HepG2 (cell line): ENCODE results near the gene TXNRD3. TPM values are rescaled to one million over a fixed set of nuclear protein-coding genes. Genes with fewer than 3 reads are reported as not detected.
A peak's percentile ranks its signal among the peaks of the same experiment; 100 is the strongest.

Source experiments
- FOXP1 ChIP-seq, 2 experiments: fragments of 450-650 bp in 1 of 2; IDR thresholded peaks; 2 replicates each; pipeline ENCODE4 v1.6.1; 2017 to 2018; ENCODE audit warnings: antibody characterized with exemption in 1 of 2
- HCFC1 ChIP-seq: fragments of 150-350 bp; IDR thresholded peaks from 2 replicates; pipeline ENCODE4 v1.6.1; 2014; ENCODE audit warnings: low read depth, low read length
- MATR3 ChIP-seq: sonication (generic); formaldehyde crosslinking; IDR thresholded peaks from 2 replicates; pipeline ENCODE4 v1.4.0; 2020; ENCODE audit warnings: missing genetic modification reagents
- PPARG ChIP-seq: conservative IDR thresholded peaks from 2 replicates; pipeline ENCODE4 v1.6.1; 2016; ENCODE audit warnings: missing biosample characterization, missing genetic modification reagents
- SAP130 ChIP-seq: IDR thresholded peaks from 2 replicates; pipeline ENCODE4 v1.6.1; 2016; ENCODE audit warnings: low read depth
- TARDBP ChIP-seq: sonication (generic); formaldehyde crosslinking; IDR thresholded peaks from 2 replicates; pipeline ENCODE4 v1.8.0; 2022; ENCODE audit warnings: mild to moderate bottlenecking, missing genetic modification reagents
- ZFP1 ChIP-seq: IDR thresholded peaks from 2 replicates; pipeline ENCODE4 v1.6.1; 2016
- ZNF232 ChIP-seq: sonication (generic); formaldehyde crosslinking; IDR thresholded peaks from 2 replicates; pipeline ENCODE4 v1.4.0; 2020; ENCODE audit warnings: missing genetic modification reagents, borderline replicate concordance
- ZNF451 ChIP-seq: sonication (generic); formaldehyde crosslinking; IDR thresholded peaks from 2 replicates; pipeline ENCODE4 v1.5.0; 2020; ENCODE audit warnings: mild to moderate bottlenecking, missing genetic modification reagents
- ZNF564 ChIP-seq: sonication (generic); formaldehyde crosslinking; IDR thresholded peaks from 2 replicates; pipeline ENCODE4 v1.8.1; 2023; ENCODE audit warnings: mild to moderate bottlenecking, missing genetic modification reagents
- ZNF607 ChIP-seq: sonication (generic); formaldehyde crosslinking; IDR thresholded peaks from 2 replicates; pipeline ENCODE4 v1.5.1; 2020; ENCODE audit warnings: missing genetic modification reagents, mild to moderate bottlenecking, borderline replicate concordance
- ZNF678 ChIP-seq: sonication (generic); formaldehyde crosslinking; IDR thresholded peaks from 2 replicates; pipeline ENCODE4 v1.4.0; 2020; ENCODE audit warnings: mild to moderate bottlenecking, missing genetic modification reagents
- ZNF775 ChIP-seq: sonication (generic); formaldehyde crosslinking; IDR thresholded peaks from 2 replicates; pipeline ENCODE4 v1.4.0; 2020; ENCODE audit warnings: missing genetic modification reagents, mild to moderate bottlenecking, moderate library complexity, borderline replicate concordance
- polyA plus RNA-seq, 8 experiments: library from polyadenylated mRNA; depleted of rRNA in 3 of 8; stranded (reverse) in 7 of 8; unstranded in 1 of 8; fragments of >200 nt; fragmentation: Illumina TruSeq in 4 of 8; extraction: Trizol in 4 of 8; gene quantifications; 2 replicates each; pipeline versions ENCODE4 v1.2.1 to v1.2.3, GENCODE V29; 2011 to 2016; ENCODE audit warnings: low read depth in 4 of 8, missing spikeins in 1 of 8, mixed read lengths in 1 of 8; ENCODE audit not compliant: insufficient read depth in 1 of 8
- total RNA-seq, 5 experiments: library from RNA; depleted of rRNA; stranded (reverse); fragments of >200 nt; fragmentation: Illumina TruSeq; extraction: Trizol; gene quantifications; 2 replicates each; pipeline ENCODE4 v1.2.3, GENCODE V29; 2016; ENCODE audit warnings: low read depth in 1 of 5
- TF ChIP-seq, protein P1 (sequence below): sonication (generic); formaldehyde crosslinking; IDR thresholded peaks from 2 replicates; pipeline ENCODE4 v1.4.0; 2020; ENCODE audit warnings: missing genetic modification reagents, borderline replicate concordance
- TF ChIP-seq, protein P2 (sequence below): sonication (generic); formaldehyde crosslinking; IDR thresholded peaks from 2 replicates; pipeline ENCODE4 v1.5.1; 2020; ENCODE audit warnings: mild to moderate bottlenecking, missing genetic modification reagents, moderate library complexity
- TF ChIP-seq, protein P3 (sequence below): sonication (generic); formaldehyde crosslinking; IDR thresholded peaks from 2 replicates; pipeline ENCODE4 v1.4.0; 2020; ENCODE audit warnings: mild to moderate bottlenecking, low read depth, missing genetic modification reagents
- TF ChIP-seq, protein P4 (sequence below): fragments of 450-650 bp; IDR thresholded peaks from 2 replicates; pipeline ENCODE4 v1.6.1; 2016

The TXNRD3 gene
- total and polyA plus RNA-seq, 2 of the 13 experiments (the other 11 are each of a cell fraction or from before 2014, with no cell fraction given) = 4.8 to 20.7 TPM

DNA sequence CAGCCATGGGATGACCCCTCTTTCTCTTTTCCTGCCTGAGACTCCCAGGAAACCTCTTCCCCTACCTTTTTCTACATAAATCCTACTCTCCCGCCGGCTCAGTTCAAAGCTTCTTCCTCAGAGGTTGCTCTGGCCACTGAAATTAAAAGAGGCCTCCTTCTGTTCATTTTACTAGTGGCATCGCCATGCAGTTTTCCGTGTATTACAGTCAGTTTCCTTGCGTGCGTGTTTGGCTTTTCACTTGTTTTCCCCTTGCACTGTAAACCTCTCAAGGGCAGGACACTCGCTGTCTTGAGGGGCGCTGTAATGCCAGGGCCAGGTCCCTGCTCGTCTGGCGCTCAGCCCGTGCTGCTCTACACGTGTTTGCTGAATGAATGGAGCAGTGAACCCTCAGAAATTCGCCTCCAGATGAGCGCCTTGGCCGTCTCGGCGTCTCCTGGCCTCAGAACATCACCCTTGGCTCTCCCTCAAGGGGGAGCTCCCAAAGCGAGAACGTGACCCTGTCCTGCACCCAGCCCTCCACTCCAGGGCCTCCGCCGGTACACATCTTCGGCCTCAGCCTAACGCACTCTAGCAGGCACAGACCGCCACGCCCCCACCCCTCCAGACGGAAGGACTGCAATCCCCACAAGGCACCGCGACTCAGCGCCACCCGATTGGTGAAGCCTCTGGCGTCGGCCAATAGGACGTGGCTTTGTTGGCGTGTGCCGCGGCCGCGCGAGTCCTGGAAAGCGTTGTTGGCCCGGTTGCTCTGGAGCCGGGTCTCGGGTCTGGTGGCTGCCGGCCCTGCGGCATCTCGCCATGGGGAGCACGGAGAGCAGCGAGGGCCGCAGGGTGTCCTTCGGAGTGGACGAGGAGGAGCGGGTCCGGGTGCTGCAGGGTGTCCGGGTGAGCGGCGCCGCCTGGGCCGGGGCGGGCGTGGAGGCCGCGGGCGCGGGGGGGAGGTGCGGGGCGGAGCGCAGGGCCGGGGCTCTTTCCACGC lies 48.9 kb upstream of the TXNRD3 start, which contains the start of gene CHCHD6 (continued):
- TF ChIP-seq FOXP1 (IDR thresholded peaks at IDR 0.05) (no peak), FOXP1 (CRISPR knock-in tag; IDR thresholded peaks at IDR 0.05) (no peak), ZNF564 (CRISPR knock-in tag) (peak; percentile 6; the same call in 1 of the 2 replicates), ZNF607 (CRISPR knock-in tag) (peak; percentile 40; the same call in 1 of the 2 replicates), SAP130 (CRISPR knock-in tag) (peak; percentile 95), PPARG (CRISPR knock-in tag) (no peak), ZNF451 (CRISPR knock-in tag) (no peak), ZNF678 (CRISPR knock-in tag) (no peak), ZNF232 (CRISPR knock-in tag) (no peak), ZFP1 (0 out of 2 replicates have a peak, but pooled peaks have one; percentile 21), HCFC1 (peak; percentile 97), ZNF775 (CRISPR knock-in tag) (no peak), MATR3 (no peak), TARDBP (peak; percentile 55; the same call in 1 of the 2 replicates)
- TF ChIP-seq, protein P1, sequence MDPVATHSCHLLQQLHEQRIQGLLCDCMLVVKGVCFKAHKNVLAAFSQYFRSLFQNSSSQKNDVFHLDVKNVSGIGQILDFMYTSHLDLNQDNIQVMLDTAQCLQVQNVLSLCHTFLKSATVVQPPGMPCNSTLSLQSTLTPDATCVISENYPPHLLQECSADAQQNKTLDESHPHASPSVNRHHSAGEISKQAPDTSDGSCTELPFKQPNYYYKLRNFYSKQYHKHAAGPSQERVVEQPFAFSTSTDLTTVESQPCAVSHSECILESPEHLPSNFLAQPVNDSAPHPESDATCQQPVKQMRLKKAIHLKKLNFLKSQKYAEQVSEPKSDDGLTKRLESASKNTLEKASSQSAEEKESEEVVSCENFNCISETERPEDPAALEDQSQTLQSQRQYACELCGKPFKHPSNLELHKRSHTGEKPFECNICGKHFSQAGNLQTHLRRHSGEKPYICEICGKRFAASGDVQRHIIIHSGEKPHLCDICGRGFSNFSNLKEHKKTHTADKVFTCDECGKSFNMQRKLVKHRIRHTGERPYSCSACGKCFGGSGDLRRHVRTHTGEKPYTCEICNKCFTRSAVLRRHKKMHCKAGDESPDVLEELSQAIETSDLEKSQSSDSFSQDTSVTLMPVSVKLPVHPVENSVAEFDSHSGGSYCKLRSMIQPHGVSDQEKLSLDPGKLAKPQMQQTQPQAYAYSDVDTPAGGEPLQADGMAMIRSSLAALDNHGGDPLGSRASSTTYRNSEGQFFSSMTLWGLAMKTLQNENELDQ = no peak
- TF ChIP-seq, protein P2, sequence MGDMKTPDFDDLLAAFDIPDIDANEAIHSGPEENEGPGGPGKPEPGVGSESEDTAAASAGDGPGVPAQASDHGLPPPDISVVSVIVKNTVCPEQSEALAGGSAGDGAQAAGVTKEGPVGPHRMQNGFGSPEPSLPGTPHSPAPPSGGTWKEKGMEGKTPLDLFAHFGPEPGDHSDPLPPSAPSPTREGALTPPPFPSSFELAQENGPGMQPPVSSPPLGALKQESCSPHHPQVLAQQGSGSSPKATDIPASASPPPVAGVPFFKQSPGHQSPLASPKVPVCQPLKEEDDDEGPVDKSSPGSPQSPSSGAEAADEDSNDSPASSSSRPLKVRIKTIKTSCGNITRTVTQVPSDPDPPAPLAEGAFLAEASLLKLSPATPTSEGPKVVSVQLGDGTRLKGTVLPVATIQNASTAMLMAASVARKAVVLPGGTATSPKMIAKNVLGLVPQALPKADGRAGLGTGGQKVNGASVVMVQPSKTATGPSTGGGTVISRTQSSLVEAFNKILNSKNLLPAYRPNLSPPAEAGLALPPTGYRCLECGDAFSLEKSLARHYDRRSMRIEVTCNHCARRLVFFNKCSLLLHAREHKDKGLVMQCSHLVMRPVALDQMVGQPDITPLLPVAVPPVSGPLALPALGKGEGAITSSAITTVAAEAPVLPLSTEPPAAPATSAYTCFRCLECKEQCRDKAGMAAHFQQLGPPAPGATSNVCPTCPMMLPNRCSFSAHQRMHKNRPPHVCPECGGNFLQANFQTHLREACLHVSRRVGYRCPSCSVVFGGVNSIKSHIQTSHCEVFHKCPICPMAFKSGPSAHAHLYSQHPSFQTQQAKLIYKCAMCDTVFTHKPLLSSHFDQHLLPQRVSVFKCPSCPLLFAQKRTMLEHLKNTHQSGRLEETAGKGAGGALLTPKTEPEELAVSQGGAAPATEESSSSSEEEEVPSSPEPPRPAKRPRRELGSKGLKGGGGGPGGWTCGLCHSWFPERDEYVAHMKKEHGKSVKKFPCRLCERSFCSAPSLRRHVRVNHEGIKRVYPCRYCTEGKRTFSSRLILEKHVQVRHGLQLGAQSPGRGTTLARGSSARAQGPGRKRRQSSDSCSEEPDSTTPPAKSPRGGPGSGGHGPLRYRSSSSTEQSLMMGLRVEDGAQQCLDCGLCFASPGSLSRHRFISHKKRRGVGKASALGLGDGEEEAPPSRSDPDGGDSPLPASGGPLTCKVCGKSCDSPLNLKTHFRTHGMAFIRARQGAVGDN (CRISPR knock-in tag) = peak; percentile 91
- TF ChIP-seq, protein P3, sequence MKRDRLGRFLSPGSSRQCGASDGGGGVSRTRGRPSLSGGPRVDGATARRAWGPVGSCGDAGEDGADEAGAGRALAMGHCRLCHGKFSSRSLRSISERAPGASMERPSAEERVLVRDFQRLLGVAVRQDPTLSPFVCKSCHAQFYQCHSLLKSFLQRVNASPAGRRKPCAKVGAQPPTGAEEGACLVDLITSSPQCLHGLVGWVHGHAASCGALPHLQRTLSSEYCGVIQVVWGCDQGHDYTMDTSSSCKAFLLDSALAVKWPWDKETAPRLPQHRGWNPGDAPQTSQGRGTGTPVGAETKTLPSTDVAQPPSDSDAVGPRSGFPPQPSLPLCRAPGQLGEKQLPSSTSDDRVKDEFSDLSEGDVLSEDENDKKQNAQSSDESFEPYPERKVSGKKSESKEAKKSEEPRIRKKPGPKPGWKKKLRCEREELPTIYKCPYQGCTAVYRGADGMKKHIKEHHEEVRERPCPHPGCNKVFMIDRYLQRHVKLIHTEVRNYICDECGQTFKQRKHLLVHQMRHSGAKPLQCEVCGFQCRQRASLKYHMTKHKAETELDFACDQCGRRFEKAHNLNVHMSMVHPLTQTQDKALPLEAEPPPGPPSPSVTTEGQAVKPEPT (CRISPR knock-in tag) = no peak
- TF ChIP-seq, protein P4, sequence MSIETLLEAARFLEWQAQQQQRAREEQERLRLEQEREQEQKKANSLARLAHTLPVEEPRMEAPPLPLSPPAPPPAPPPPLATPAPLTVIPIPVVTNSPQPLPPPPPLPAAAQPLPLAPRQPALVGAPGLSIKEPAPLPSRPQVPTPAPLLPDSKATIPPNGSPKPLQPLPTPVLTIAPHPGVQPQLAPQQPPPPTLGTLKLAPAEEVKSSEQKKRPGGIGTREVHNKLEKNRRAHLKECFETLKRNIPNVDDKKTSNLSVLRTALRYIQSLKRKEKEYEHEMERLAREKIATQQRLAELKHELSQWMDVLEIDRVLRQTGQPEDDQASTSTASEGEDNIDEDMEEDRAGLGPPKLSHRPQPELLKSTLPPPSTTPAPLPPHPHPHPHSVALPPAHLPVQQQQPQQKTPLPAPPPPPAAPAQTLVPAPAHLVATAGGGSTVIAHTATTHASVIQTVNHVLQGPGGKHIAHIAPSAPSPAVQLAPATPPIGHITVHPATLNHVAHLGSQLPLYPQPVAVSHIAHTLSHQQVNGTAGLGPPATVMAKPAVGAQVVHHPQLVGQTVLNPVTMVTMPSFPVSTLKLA = peak; percentile 62; the same call in 1 of the 2 replicates
